OCI-LY7 (cell line): ENCODE measurements around the gene TUBGCP6. TPM values are rescaled to one million over a fixed set of nuclear protein-coding genes. Genes with fewer than 3 reads are reported as not detected.
"Not testable (repeated sequence)": the region's sequence is repeated elsewhere in the genome, so short reads cannot be mapped to it uniquely, and the experiment has no call there.

ENCODE experiments used
- BruUV-seq: library from RNA; stranded (reverse); fragments of 400-500 nt; replicated peaks from 2 replicates; lab custom pipeline; 2021; lab: Mats Ljungman, UMichigan
- CTCF ChIA-PET: fragments of 300-600 bp; sonication (Branson Sonifier 250); formaldehyde crosslinking; loops from one replicate; lab custom pipeline; 2022; ENCODE audit warnings: antibody characterized with exemption; ENCODE audit not compliant: unreplicated experiment; lab: Charles Lee
- POLR2A ChIA-PET: fragments of 300-600 bp; sonication (Branson Sonifier 250); formaldehyde crosslinking; loops from one replicate; lab custom pipeline; 2022; ENCODE audit warnings: antibody characterized with exemption; lab: Charles Lee
- DNase-seq: peaks from one replicate; pipeline ENCODE4 v3.0.0-alpha.2; 2015; ENCODE audit warnings: low spot score
- H2AFZ ChIP-seq: fragments of 200-600 bp; sonication (generic), shearing (Covaris generic); 2 replicates; pipeline ENCODE4 v1.6.1; 2014; ENCODE audit warnings: mild to moderate bottlenecking, antibody characterized with exemption, low read length, moderate library complexity
- H3K27ac ChIP-seq: fragments of 200-600 bp; sonication (generic); 2 replicates; pipeline ENCODE4 v1.5.1; 2014; ENCODE audit warnings: mixed run types, low read depth, mild to moderate bottlenecking, moderate library complexity, low read length, inconsistent platforms; ENCODE audit not compliant: poor library complexity, severe bottlenecking
- H3K36me3 ChIP-seq: fragments of 200-600 bp; sonication (generic); 2 replicates; pipeline ENCODE4 v1.6.1; 2014; ENCODE audit warnings: mild to moderate bottlenecking, antibody characterized with exemption, low read length, moderate library complexity, mixed read lengths; ENCODE audit not compliant: insufficient read depth
- H3K4me1 ChIP-seq: fragments of 200-600 bp; sonication (generic); 2 replicates; pipeline ENCODE4 v1.5.1; 2014; ENCODE audit warnings: mild to moderate bottlenecking, low read length; ENCODE audit not compliant: insufficient read depth, poor library complexity, severe bottlenecking
- H3K4me2 ChIP-seq: fragments of 200-600 bp; sonication (generic); 2 replicates; pipeline ENCODE4 v1.6.1; 2014; ENCODE audit warnings: mild to moderate bottlenecking, low read length
- H3K4me3 ChIP-seq: fragments of 200-600 bp; sonication (generic); 2 replicates; pipeline ENCODE4 v1.5.1; 2014; ENCODE audit warnings: mild to moderate bottlenecking, low read depth, low read length; ENCODE audit not compliant: poor library complexity, severe bottlenecking
- H3K79me2 ChIP-seq: fragments of 200-600 bp; sonication (generic); 2 replicates; pipeline ENCODE4 v1.6.1; 2016; ENCODE audit warnings: low read depth, mild to moderate bottlenecking, low read length, moderate library complexity, mixed read lengths; ENCODE audit not compliant: insufficient read depth
- H3K9me2 ChIP-seq: fragments of 200-600 bp; sonication (generic); 2 replicates; pipeline ENCODE4 v1.6.1; 2016; ENCODE audit warnings: mild to moderate bottlenecking, low read length, mixed read lengths; ENCODE audit not compliant: insufficient read depth
- H3K9me3 ChIP-seq: fragments of 200-600 bp; sonication (generic); 2 replicates; pipeline ENCODE4 v1.6.1; 2014; ENCODE audit warnings: mild to moderate bottlenecking, mixed run types, low read length, mixed read lengths
- H4K20me1 ChIP-seq: fragments of 200-600 bp; sonication (generic); 2 replicates; pipeline ENCODE4 v1.6.1; 2014; ENCODE audit warnings: mild to moderate bottlenecking, antibody characterized with exemption, low read length, moderate library complexity, mixed read lengths; ENCODE audit not compliant: insufficient read depth
- CTCF ChIP-seq: fragments of 200-600 bp; sonication (generic); conservative IDR thresholded peaks from 2 replicates; pipeline ENCODE4 v1.5.1; 2014; ENCODE audit warnings: mild to moderate bottlenecking, antibody characterized with exemption, low read length, moderate library complexity, mixed read lengths
- EZH2phosphoT487 ChIP-seq: fragments of 200-600 bp; sonication (generic); IDR thresholded peaks from 2 replicates; pipeline ENCODE4 v1.6.1; 2018; ENCODE audit warnings: low read depth, borderline replicate concordance, mild to moderate bottlenecking, mixed run types, antibody characterized with exemption, low read length, moderate library complexity, mixed read lengths
- intact Hi-C: fragments of 100-400 bp; cut with micrococcal nuclease; formaldehyde crosslinking; loops from one replicate; pipeline ENCODE4 v1.10.0; 2022; ENCODE audit not compliant: unreplicated experiment
- total RNA-seq, 2 experiments: library from RNA; depleted of rRNA in 1 of 2; stranded (reverse); fragments of >200 nt in 1 of 2; shearing (Covaris generic) in 1 of 2; gene quantifications; 2 replicates each; pipeline ENCODE4 v1.2.3, GENCODE V29; 2014 to 2022

TUBGCP6 gene
- total RNA-seq, 2 experiments from 2014 or later = 57.7 to 63.2 TPM

- Histone ChIP-seq H3K79me2 (peaks cover 32% of the 10 kb centered on the region), H3K36me3 (peaks cover 65% of the 10 kb centered on the region), H3K9me2 (no peaks in the 10 kb centered on the region), H3K27ac (no peak overlapping the region), H3K4me1 (peaks cover 22% of the 10 kb centered on the region), H3K4me3 (no peak overlapping the region), H2AFZ (no peak overlapping the region), H3K9me3 (peaks cover 8% of the 10 kb centered on the region; the same call in 1 of the 2 replicates), H4K20me1 (0 out of 2 replicates have a peak, but pooled peaks cover 8% of the 10 kb centered on the region), H3K4me2 (no peak overlapping the region)
- no peak for DNase-seq
- BruUV-seq = no TSS peak
- ChIA-PET POLR2A (no interaction called here), CTCF (no interaction called here)
- TF ChIP-seq CTCF (no peak), EZH2phosphoT487 (no peak)
- intact Hi-C loops = no loop called here
These were observed 38.8 kb downstream of the TUBGCP6 start for GRCh38 chr22:50205781-50206569.

GRCh38 chr22:50204998-50205397 lies 39.8 kb downstream of the TUBGCP6 start:
- H2AFZ ChIP-seq, H4K20me1 ChIP-seq, H3K9me2 ChIP-seq, DNase-seq, CTCF ChIA-PET, POLR2A ChIA-PET, H3K4me2 ChIP-seq, H3K4me3 ChIP-seq, H3K27ac ChIP-seq, H3K9me3 ChIP-seq, BruUV-seq, intact Hi-C loops: not testable (repeated sequence)
- Histone ChIP-seq H3K79me2 (peaks cover 32% of the 10 kb centered on the region), H3K36me3 (peaks cover 55% of the 10 kb centered on the region), H3K4me1 (peaks cover 26% of the 10 kb centered on the region)

GRCh38 chr22:50204571-50204970 lies 40.3 kb downstream of the TUBGCP6 start:
- no TSS peak for BruUV-seq
- Histone ChIP-seq H3K36me3 (peaks cover 52% of the 10 kb centered on the region), H4K20me1 (0 out of 2 replicates have a peak, but pooled peaks cover 8% of the 10 kb centered on the region), H2AFZ (no peak overlapping the region), H3K79me2 (peaks cover 32% of the 10 kb centered on the region), H3K4me1 (peaks cover 30% of the 10 kb centered on the region), H3K4me3 (no peak overlapping the region), H3K9me3 (peaks cover 8% of the 10 kb centered on the region; the same call in 1 of the 2 replicates), H3K27ac (no peak overlapping the region), H3K4me2 (no peak overlapping the region), H3K9me2 (no peaks in the 10 kb centered on the region)
- DNase-seq = no peak
- ChIA-PET POLR2A (no interaction called here), CTCF (no interaction called here)
- TF ChIP-seq EZH2phosphoT487 (no peak), CTCF (no peak)
- intact Hi-C loops = no loop called here
